SK-N-SH treated with all-trans-retinoic acid at 6 μM for 48 hours (cell line): ENCODE data around the gene AGO1.

Experiments used
- ARNTL ChIP-seq: fragments of 450-650 bp; formaldehyde crosslinking; IDR thresholded peaks from 2 replicates; pipeline ENCODE4 v1.5.0; 2020; ENCODE audit warnings: low read depth, mild to moderate bottlenecking, moderate library complexity, borderline replicate concordance
- ESRRG ChIP-seq: fragments of 250-450 bp; sonication (Bioruptor Pico); IDR thresholded peaks from 2 replicates; pipeline ENCODE4 v1.6.1; 2021; ENCODE audit warnings: mild to moderate bottlenecking
- OSR1 ChIP-seq: fragments of 250-450 bp; sonication (Bioruptor Pico); IDR thresholded peaks from 2 replicates; pipeline ENCODE4 v1.8.0; 2022; ENCODE audit warnings: moderate library complexity, mild to moderate bottlenecking, inconsistent platforms
- RARB ChIP-seq: fragments of 250-450 bp; sonication (Bioruptor Pico); IDR thresholded peaks from 2 replicates; pipeline ENCODE4 v1.8.0; 2021; ENCODE audit warnings: mild to moderate bottlenecking, moderate library complexity
- TCF4 ChIP-seq: fragments of 250-450 bp; sonication (Bioruptor Pico); IDR thresholded peaks from 2 replicates; pipeline ENCODE4 v1.8.0; 2021; ENCODE audit warnings: mild to moderate bottlenecking, moderate library complexity, borderline replicate concordance
- ZC3H10 ChIP-seq: fragments of 250-450 bp; sonication (Bioruptor Pico); IDR thresholded peaks from 2 replicates; pipeline ENCODE4 v1.5.1; 2021; ENCODE audit warnings: mild to moderate bottlenecking, moderate library complexity
- ZFP3 ChIP-seq: fragments of 250-450 bp; sonication (Bioruptor Pico); IDR thresholded peaks from 2 replicates; pipeline ENCODE4 v1.5.0; 2020; ENCODE audit warnings: mild to moderate bottlenecking, moderate library complexity
- ZFP30 ChIP-seq: fragments of 450-650 bp; formaldehyde crosslinking; IDR thresholded peaks from 2 replicates; pipeline ENCODE4 v1.5.0; 2022; ENCODE audit warnings: mild to moderate bottlenecking, moderate library complexity
- ZNF8 ChIP-seq: fragments of 450-650 bp; formaldehyde crosslinking; IDR thresholded peaks from 2 replicates; pipeline ENCODE4 v1.5.0; 2020; ENCODE audit warnings: mild to moderate bottlenecking, moderate library complexity
- TF ChIP-seq, protein P1 (sequence below): fragments of 250-450 bp; sonication (Bioruptor Pico); IDR thresholded peaks from 2 replicates; pipeline ENCODE4 v1.8.0; 2020; ENCODE audit warnings: mild to moderate bottlenecking, moderate library complexity, borderline replicate concordance
- TF ChIP-seq, protein P2 (sequence below): fragments of 250-450 bp; sonication (Bioruptor Pico); IDR thresholded peaks from 2 replicates; pipeline ENCODE4 v1.5.0; 2020; ENCODE audit warnings: mild to moderate bottlenecking, moderate library complexity
- TF ChIP-seq, protein P3 (sequence below): fragments of 250-450 bp; sonication (Bioruptor Pico); IDR thresholded peaks from 2 replicates; pipeline ENCODE4 v1.5.1; 2021; ENCODE audit warnings: mild to moderate bottlenecking, moderate library complexity

DNA sequence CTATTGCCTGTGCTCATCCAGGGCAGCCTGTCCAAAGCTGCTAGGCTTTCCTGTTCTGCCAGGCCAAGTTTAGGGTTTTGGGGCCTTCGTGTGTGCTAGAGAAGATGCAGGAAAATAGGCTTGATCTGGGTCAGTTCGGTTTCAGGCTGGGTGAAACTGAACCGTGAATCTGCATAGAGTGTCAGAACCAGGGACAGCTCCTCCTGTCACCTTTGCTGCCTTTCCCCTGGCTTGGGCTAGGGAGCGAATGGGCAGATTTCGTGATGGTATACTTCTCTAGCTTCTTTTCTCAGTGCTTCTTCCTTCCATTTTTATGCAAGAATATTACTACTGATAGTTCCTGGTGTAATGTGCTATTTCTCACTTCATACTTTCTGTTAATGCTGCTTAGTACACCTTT lies 6.0 kb upstream of the AGO1 start:
- TF ChIP-seq ZFP30 (CRISPR knock-in tag), result no peak
- TF ChIP-seq, protein P1, sequence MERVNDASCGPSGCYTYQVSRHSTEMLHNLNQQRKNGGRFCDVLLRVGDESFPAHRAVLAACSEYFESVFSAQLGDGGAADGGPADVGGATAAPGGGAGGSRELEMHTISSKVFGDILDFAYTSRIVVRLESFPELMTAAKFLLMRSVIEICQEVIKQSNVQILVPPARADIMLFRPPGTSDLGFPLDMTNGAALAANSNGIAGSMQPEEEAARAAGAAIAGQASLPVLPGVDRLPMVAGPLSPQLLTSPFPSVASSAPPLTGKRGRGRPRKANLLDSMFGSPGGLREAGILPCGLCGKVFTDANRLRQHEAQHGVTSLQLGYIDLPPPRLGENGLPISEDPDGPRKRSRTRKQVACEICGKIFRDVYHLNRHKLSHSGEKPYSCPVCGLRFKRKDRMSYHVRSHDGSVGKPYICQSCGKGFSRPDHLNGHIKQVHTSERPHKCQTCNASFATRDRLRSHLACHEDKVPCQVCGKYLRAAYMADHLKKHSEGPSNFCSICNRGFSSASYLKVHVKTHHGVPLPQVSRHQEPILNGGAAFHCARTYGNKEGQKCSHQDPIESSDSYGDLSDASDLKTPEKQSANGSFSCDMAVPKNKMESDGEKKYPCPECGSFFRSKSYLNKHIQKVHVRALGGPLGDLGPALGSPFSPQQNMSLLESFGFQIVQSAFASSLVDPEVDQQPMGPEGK (CRISPR knock-in tag), result no peak
- no peak for TF ChIP-seq TCF4
- TF ChIP-seq OSR1 (CRISPR knock-in tag), result no peak
- TF ChIP-seq, protein P2, sequence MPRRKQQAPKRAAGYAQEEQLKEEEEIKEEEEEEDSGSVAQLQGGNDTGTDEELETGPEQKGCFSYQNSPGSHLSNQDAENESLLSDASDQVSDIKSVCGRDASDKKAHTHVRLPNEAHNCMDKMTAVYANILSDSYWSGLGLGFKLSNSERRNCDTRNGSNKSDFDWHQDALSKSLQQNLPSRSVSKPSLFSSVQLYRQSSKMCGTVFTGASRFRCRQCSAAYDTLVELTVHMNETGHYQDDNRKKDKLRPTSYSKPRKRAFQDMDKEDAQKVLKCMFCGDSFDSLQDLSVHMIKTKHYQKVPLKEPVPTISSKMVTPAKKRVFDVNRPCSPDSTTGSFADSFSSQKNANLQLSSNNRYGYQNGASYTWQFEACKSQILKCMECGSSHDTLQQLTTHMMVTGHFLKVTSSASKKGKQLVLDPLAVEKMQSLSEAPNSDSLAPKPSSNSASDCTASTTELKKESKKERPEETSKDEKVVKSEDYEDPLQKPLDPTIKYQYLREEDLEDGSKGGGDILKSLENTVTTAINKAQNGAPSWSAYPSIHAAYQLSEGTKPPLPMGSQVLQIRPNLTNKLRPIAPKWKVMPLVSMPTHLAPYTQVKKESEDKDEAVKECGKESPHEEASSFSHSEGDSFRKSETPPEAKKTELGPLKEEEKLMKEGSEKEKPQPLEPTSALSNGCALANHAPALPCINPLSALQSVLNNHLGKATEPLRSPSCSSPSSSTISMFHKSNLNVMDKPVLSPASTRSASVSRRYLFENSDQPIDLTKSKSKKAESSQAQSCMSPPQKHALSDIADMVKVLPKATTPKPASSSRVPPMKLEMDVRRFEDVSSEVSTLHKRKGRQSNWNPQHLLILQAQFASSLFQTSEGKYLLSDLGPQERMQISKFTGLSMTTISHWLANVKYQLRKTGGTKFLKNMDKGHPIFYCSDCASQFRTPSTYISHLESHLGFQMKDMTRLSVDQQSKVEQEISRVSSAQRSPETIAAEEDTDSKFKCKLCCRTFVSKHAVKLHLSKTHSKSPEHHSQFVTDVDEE (CRISPR knock-in tag), result no peak
- no peak for TF ChIP-seq ZFP3 (CRISPR knock-in tag)
- no peak for TF ChIP-seq RARB
- no peak for TF ChIP-seq ZNF8 (CRISPR knock-in tag)
- no peak for TF ChIP-seq ESRRG (CRISPR knock-in tag)
- TF ChIP-seq, protein P3, sequence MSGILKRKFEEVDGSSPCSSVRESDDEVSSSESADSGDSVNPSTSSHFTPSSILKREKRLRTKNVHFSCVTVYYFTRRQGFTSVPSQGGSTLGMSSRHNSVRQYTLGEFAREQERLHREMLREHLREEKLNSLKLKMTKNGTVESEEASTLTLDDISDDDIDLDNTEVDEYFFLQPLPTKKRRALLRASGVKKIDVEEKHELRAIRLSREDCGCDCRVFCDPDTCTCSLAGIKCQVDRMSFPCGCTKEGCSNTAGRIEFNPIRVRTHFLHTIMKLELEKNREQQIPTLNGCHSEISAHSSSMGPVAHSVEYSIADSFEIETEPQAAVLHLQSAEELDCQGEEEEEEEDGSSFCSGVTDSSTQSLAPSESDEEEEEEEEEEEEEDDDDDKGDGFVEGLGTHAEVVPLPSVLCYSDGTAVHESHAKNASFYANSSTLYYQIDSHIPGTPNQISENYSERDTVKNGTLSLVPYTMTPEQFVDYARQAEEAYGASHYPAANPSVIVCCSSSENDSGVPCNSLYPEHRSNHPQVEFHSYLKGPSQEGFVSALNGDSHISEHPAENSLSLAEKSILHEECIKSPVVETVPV (CRISPR knock-in tag), result no peak
- no peak for TF ChIP-seq ARNTL (CRISPR knock-in tag)
- no peak for TF ChIP-seq ZC3H10 (CRISPR knock-in tag)
